Tibial nerve (tissue), 4 donors: Measurements from ENCODE around the gene EXOC3L1. TPM values are rescaled to one million over a fixed set of nuclear protein-coding genes. Genes with fewer than 3 reads are reported as not detected.

Experiments used
- DNase-seq, 2 donors: peaks; one replicate each; pipeline ENCODE4 v3.0.0-alpha.2; 2019; ENCODE audit warnings: low spot score in 2 of 2
- H3K27ac ChIP-seq, 4 donors: fragments of 200-600 bp; sonication (generic) in 3 of 4; one replicate each; pipeline ENCODE4 v1.5.1; 2017 to 2019; ENCODE audit warnings: mild to moderate bottlenecking in 1 of 4
- H3K27me3 ChIP-seq, 2 donors: fragments of 200-600 bp; sonication (generic) in 1 of 2; one replicate each; pipeline versions ENCODE4 v1.5.1 to v1.6.0; 2017 to 2019
- H3K36me3 ChIP-seq, 3 donors: fragments of 200-600 bp; sonication (generic); one replicate each; pipeline ENCODE4 v1.5.1; 2018 to 2019
- H3K4me1 ChIP-seq, 4 donors: fragments of 200-600 bp; sonication (generic) in 3 of 4; one replicate each; pipeline ENCODE4 v1.5.1; 2017 to 2019
- H3K4me3 ChIP-seq, 4 donors: fragments of 200-600 bp; sonication (generic) in 3 of 4; one replicate each; pipeline ENCODE4 v1.5.1; 2017 to 2019; ENCODE audit warnings: mild to moderate bottlenecking in 1 of 4, moderate library complexity in 1 of 4
- H3K9me3 ChIP-seq, 4 donors: fragments of 200-600 bp; sonication (generic) in 3 of 4; one replicate each; pipeline ENCODE4 v1.5.1; 2017 to 2019
- CTCF ChIP-seq, 5 experiments: fragments of 200-600 bp in 3 of 5; fragments of 450-650 bp in 2 of 5; sonication (generic) in 3 of 5; IDR thresholded peaks; one replicate each; pipeline ENCODE4 v1.5.1; 2016 to 2019; ENCODE audit warnings: antibody characterized with exemption in 5 of 5, mild to moderate bottlenecking in 3 of 5, moderate library complexity in 2 of 5
- EP300 ChIP-seq, 2 donors: sonication (generic); formaldehyde crosslinking; IDR thresholded peaks; one replicate each; pipeline ENCODE4 v1.6.1; 2017; ENCODE audit warnings: antibody characterized with exemption in 2 of 2, mild to moderate bottlenecking in 1 of 2
- POLR2A ChIP-seq, 2 donors: fragments of 450-650 bp; IDR thresholded peaks; one replicate each; pipeline ENCODE4 v1.6.1; 2017; ENCODE audit warnings: antibody characterized with exemption in 2 of 2, mild to moderate bottlenecking in 2 of 2, moderate library complexity in 2 of 2
- WGBS, 2 donors: methylation state at CpG; one replicate each; pipeline ENCODE4 v1.1.5; 2018; 5-methylcytosine and 5-hydroxymethylcytosine counted together
- total RNA-seq, 4 donors: library from RNA; depleted of rRNA; stranded (reverse); fragments of >200 nt; gene quantifications; one replicate each; pipeline ENCODE4 v1.1.0, GENCODE V29; 2016

Gene EXOC3L1
- total RNA-seq, 4 donors from 2014 or later = 0.66 to 3.9 (median 2.6) TPM

- Histone ChIP-seq H3K4me1 (peaks cover 0 to 73% (median 39%) of the 10 kb centered on the region in 4 donors), H3K27me3 (peaks cover 0 to 57% of the 10 kb centered on the region in 2 donors), H3K36me3 (no peaks in the 10 kb centered on the region), H3K27ac (no peak overlapping the region), H3K9me3 (no peaks in the 10 kb centered on the region), H3K4me3 (peak overlapping the region in 1 of 4 donors; percentile 85)
- TF ChIP-seq POLR2A (IDR thresholded peaks at IDR 0.05) (no peak), EP300 (IDR thresholded peaks at IDR 0.05) (no peak), CTCF (IDR thresholded peaks at IDR 0.05) (no peak)
- WGBS, 2 donors = 34% methylated on average over 20 to 25 of the region's 25 CpGs
- DNase-seq = no peak
Measured at GRCh38 chr16:67161595-67162058, 28.3 kb downstream of the EXOC3L1 start.

- peaks cover 0 to 68% (median 36%) of the 10 kb centered on the region in 4 donors for H3K4me1 ChIP-seq
- peaks cover 0 to 36% of the 10 kb centered on the region in 2 donors for H3K27me3 ChIP-seq
- no peaks in the 10 kb centered on the region for H3K36me3 ChIP-seq
- no peak for TF ChIP-seq EP300 (IDR thresholded peaks at IDR 0.05)
- TF ChIP-seq CTCF (IDR thresholded peaks at IDR 0.05) = no peak
- TF ChIP-seq POLR2A (IDR thresholded peaks at IDR 0.05) = no peak
- DNase-seq = no peak
- H3K9me3 ChIP-seq = no peaks in the 10 kb centered on the region
- peak overlapping the region; percentile 31 to 87 (median 58) for H3K27ac ChIP-seq
- WGBS, 2 donors = 5 to 10% methylated on average over 22 to 33 of the region's 34 CpGs
- H3K4me3 ChIP-seq = peak overlapping the region; percentile 66 to 91 (median 82)
Measured at GRCh38 chr16:67158637-67159600, 31.0 kb downstream of the EXOC3L1 start.

GRCh38 chr16:67157892-67158635, 31.9 kb downstream of the EXOC3L1 start:
- H3K36me3 ChIP-seq = no peaks in the 10 kb centered on the region
- H3K9me3 ChIP-seq = no peaks in the 10 kb centered on the region
- H3K4me3 ChIP-seq = no peak overlapping the region
- H3K27ac ChIP-seq = no peak overlapping the region
- DNase-seq = no peak
- 70% methylated on average over 7 of the region's 7 CpGs for WGBS, 2 donors
- TF ChIP-seq CTCF (IDR thresholded peaks at IDR 0.05) = no peak
- TF ChIP-seq POLR2A (IDR thresholded peaks at IDR 0.05) = no peak
- TF ChIP-seq EP300 (IDR thresholded peaks at IDR 0.05) = no peak
- H3K27me3 ChIP-seq = peaks cover 0 to 28% of the 10 kb centered on the region in 2 donors
- peaks cover 0 to 59% (median 27%) of the 10 kb centered on the region in 4 donors for H3K4me1 ChIP-seq

- TF ChIP-seq EP300 (IDR thresholded peaks at IDR 0.05) = no peak
- TF ChIP-seq POLR2A (IDR thresholded peaks at IDR 0.05) = no peak
- no peak for TF ChIP-seq CTCF (IDR thresholded peaks at IDR 0.05)
- 56 to 58% methylated on average over 7 of the region's 7 CpGs for WGBS, 2 donors
- Histone ChIP-seq H3K4me3 (no peak overlapping the region), H3K4me1 (peaks cover 0 to 51% (median 20%) of the 10 kb centered on the region in 4 donors), H3K36me3 (no peaks in the 10 kb centered on the region), H3K27me3 (peaks cover 0 to 19% of the 10 kb centered on the region in 2 donors), H3K9me3 (no peaks in the 10 kb centered on the region), H3K27ac (no peak overlapping the region)
- no peak for DNase-seq
Measured at GRCh38 chr16:67157106-67157748, 32.7 kb downstream of the EXOC3L1 start.
